Thyroid gland (tissue), 4 donors: Measurements from ENCODE around the gene ENTHD1.

Experiments used
- CTCF ChIP-seq, 6 experiments: fragments of 200-600 bp in 3 of 6; fragments of 450-650 bp in 3 of 6; sonication (generic) in 3 of 6; IDR thresholded peaks; one replicate each; pipeline ENCODE4 v1.5.1; 2016 to 2019; ENCODE audit warnings: antibody characterized with exemption in 6 of 6, mild to moderate bottlenecking in 2 of 6, inconsistent platforms in 1 of 6, moderate library complexity in 1 of 6
- POLR2A ChIP-seq, 2 donors: fragments of 450-650 bp; IDR thresholded peaks; one replicate each; pipeline ENCODE4 v1.6.1; 2017; ENCODE audit warnings: antibody characterized with exemption in 2 of 2, mild to moderate bottlenecking in 2 of 2, moderate library complexity in 1 of 2

GRCh38 chr22:39693943-39694500 lies 199.5 kb downstream of the ENTHD1 start:
- no peak for TF ChIP-seq CTCF (IDR thresholded peaks at IDR 0.05)
- TF ChIP-seq POLR2A (IDR thresholded peaks at IDR 0.05): no peak
